HEK293 (cell line): ENCODE measurements around the gene ANKRD28.

ENCODE experiments used
- CTCF ChIP-seq: fragments of 450-650 bp; formaldehyde crosslinking; IDR thresholded peaks from 2 replicates; pipeline ENCODE4 v1.5.1; 2016; ENCODE audit warnings: missing biosample characterization, missing genetic modification characterization
- SP2 ChIP-seq: fragments of 450-650 bp; formaldehyde crosslinking; IDR thresholded peaks from 2 replicates; pipeline ENCODE4 v1.5.1; 2016; ENCODE audit warnings: missing biosample characterization, missing genetic modification characterization
- ZFP41 ChIP-seq: fragments of 450-650 bp; formaldehyde crosslinking; IDR thresholded peaks from 2 replicates; pipeline ENCODE4 v1.5.1; 2016; ENCODE audit warnings: missing biosample characterization, missing genetic modification characterization, borderline replicate concordance
- ZNF623 ChIP-seq: fragments of 450-650 bp; formaldehyde crosslinking; IDR thresholded peaks from 2 replicates; pipeline ENCODE4 v1.5.1; 2016; ENCODE audit warnings: missing biosample characterization, missing genetic modification characterization
- ZNF660 ChIP-seq: fragments of 450-650 bp; IDR thresholded peaks from 2 replicates; pipeline ENCODE4 v1.5.1; 2018; ENCODE audit warnings: missing biosample characterization, mild to moderate bottlenecking, missing genetic modification characterization

GRCh38 chr3:15693355-15693754 lies 104.4 kb downstream of the ANKRD28 start:
- no peak for TF ChIP-seq ZNF660
- TF ChIP-seq SP2: no peak
- no peak for TF ChIP-seq ZNF623 (tag by site-specific recombination)
- TF ChIP-seq CTCF: no peak
- TF ChIP-seq ZFP41 (tag by site-specific recombination): no peak
